ENCODE data around the gene TMOD3. TPM values are rescaled to one million over a fixed set of nuclear protein-coding genes. Genes with fewer than 3 reads are reported as not detected.

Gene TMOD3
- total RNA-seq: 10 to 100 TPM; 40.4 to 81.6 (median 72.7) TPM

DNA sequence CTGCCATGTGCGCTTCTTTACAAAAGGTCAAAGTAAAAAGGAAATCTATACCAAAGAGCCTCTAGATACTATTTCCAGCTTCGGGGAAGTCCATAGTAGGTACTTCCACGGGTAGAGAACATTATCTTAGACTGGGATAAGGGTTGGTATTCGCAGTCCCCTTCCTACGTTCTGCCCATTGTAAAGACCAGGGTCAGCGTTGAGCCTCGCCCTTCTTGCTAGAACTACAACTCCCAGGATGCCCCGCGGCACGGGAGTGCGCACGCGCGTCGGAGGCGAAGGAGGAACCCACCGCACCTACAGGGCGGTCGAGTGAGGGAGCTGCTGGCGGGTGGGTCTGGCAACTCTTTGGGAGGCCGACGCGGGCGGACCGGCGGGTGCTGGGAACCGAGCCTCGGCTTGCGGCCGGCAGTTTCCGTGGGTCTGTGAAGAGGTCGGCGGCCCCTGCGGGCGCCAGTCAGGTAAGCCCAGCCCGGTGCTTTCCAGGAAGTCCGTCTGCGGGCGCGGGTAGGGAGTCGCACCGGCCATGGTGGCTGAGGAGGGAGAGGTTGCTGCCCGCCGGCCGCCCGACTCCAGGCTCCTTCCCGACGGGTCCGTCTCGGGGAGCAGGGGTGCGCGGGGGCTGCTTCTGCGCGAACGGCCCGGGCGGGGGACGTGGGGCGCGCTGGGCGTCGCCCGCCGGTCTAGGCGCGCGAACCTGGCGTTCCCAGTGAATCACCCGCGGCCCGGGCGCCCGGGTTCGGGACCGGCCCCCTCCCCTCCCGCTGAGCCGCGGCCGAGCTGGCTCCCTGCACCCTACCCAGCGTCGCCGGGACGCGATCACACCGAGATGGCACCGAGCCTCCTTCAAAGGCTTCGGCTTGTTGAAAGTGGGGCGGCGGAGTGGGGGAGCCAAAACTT, at the start of gene TMOD3:
Gene TMOD3, plus strand, starts transcription at position 278 of the 900 bp plus-strand sequence. CDS start 33,232 bp downstream, outside the sequence.
- TF ChIP-seq POLR2A (IDR thresholded peaks at IDR 0.05): peak; percentile 30 to 97 (median 93)
- TF ChIP-seq EP300 (IDR thresholded peaks at IDR 0.05): no peak
- peak in 1 of 6 experiments; percentile 19 for TF ChIP-seq CTCF (IDR thresholded peaks at IDR 0.05)
- TF ChIP-seq POLR2AphosphoS5 (IDR thresholded peaks at IDR 0.05): peak; percentile 98 to 99
- DNase-seq (peak; percentile 93 to 99), ATAC-seq (ENCODE audit: low FRiP score in 2 of 2) (peak; percentile 95 to 98)
- H3K27ac ChIP-seq: peak within 1 kb of the TSS; percentile 96 to 99 (median 98)
- H3K4me1 ChIP-seq: peaks cover 27 to 41% (median 34%) of the 10 kb centered on the region in 4 donors
- WGBS, 2 donors: 3 to 16% methylated on average over 6 to 42 of the region's 89 CpGs
- H3K9me3 ChIP-seq: no peaks in the 10 kb centered on the region
- no peaks in the 10 kb centered on the region for H3K27me3 ChIP-seq
- no peaks in the 10 kb centered on the region for H3K36me3 ChIP-seq
- H3K4me3 ChIP-seq: peak within 1 kb of the TSS; percentile 45 to 96 (median 84)

DNA sequence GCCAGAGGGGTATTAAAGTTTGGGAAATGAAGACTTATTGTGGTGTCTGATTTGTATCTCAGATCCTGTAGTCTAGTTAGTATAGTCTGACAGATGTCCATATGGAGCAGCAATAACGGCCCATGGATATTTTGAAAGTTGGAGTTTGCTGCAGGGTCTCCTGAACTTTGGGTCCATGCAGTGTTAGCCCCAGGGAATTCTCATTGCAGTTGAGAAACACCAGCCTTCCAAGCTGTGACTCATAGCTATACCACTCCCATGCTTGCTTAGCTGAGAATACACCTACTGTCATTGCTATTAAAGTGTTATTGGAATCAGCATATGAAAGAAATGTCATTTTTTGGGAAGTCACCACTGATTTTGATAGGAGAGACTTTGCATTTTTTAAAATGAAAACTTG, 48.8 kb upstream of the TMOD3 start:
- H3K4me1 ChIP-seq: peaks cover 0 to 10% (median 0%) of the 10 kb centered on the region in 4 donors
- no peaks in the 10 kb centered on the region for H3K27me3 ChIP-seq
- H3K4me3 ChIP-seq: no peak overlapping the region
- no peaks in the 10 kb centered on the region for H3K9me3 ChIP-seq
- peaks cover 0 to 34% (median 1%) of the 10 kb centered on the region in 4 donors for H3K36me3 ChIP-seq
- ATAC-seq (ENCODE audit: low FRiP score in 2 of 2) (no peak), DNase-seq (no peak)
- TF ChIP-seq EP300 (IDR thresholded peaks at IDR 0.05) (no peak), POLR2AphosphoS5 (IDR thresholded peaks at IDR 0.05) (no peak)
- H3K27ac ChIP-seq: no peak overlapping the region
- 89% methylated on average over 1 of the region's 1 CpG for WGBS, 2 donors

DNA sequence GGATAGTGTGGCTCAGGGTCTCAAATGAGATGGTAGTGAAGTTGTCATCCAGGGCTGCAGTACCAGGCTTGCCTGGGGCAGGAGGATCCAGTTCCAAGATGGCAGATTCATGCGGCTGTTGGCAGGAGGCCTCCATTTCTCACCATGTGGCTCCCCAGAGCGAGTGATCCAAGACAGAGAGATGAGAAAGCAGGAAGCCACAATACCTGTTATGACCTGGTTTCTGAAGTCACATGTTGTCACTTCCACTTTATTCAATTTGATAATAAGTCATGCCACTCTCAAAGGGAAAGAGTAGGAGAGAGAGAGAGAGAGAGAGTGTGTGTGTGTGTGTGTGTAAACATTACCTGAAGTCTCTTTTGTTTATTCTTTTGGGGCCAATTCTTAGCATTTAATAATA, 47.9 kb upstream of the TMOD3 start:
- Histone ChIP-seq H3K4me3 (no peak overlapping the region), H3K9me3 (no peaks in the 10 kb centered on the region), H3K27ac (no peak overlapping the region), H3K36me3 (peaks cover 0 to 34% (median 1%) of the 10 kb centered on the region in 4 donors), H3K4me1 (peaks cover 0 to 4% (median 0%) of the 10 kb centered on the region in 4 donors), H3K27me3 (no peaks in the 10 kb centered on the region)
- ATAC-seq (ENCODE audit: low FRiP score in 2 of 2): no peak
- DNase-seq: no peak
- WGBS, 2 donors: 68 to 92% methylated on average over 2 of the region's 2 CpGs
- TF ChIP-seq POLR2AphosphoS5 (IDR thresholded peaks at IDR 0.05) (no peak), CTCF (IDR thresholded peaks at IDR 0.05) (no peak), POLR2A (IDR thresholded peaks at IDR 0.05) (no peak), EP300 (IDR thresholded peaks at IDR 0.05) (no peak)

GRCh38 chr15:51782357-51782896, 47.0 kb upstream of the TMOD3 start:
- 88 to 91% methylated on average over 7 of the region's 7 CpGs for WGBS, 2 donors
- no peak overlapping the region for H3K27ac ChIP-seq
- no peak for ATAC-seq (ENCODE audit: low FRiP score in 2 of 2)

More at GRCh38 chr15:51782357-51782896, 47.0 kb upstream of the TMOD3 start:
- no peak for DNase-seq
- peaks cover 0 to 34% (median 3%) of the 10 kb centered on the region in 4 donors for H3K36me3 ChIP-seq
- no peaks in the 10 kb centered on the region for H3K9me3 ChIP-seq
- TF ChIP-seq POLR2A (IDR thresholded peaks at IDR 0.05): no peak
- TF ChIP-seq EP300 (IDR thresholded peaks at IDR 0.05): no peak
- TF ChIP-seq CTCF (IDR thresholded peaks at IDR 0.05): peak in 2 of 6 experiments; percentile 21 to 40
- no peak for TF ChIP-seq POLR2AphosphoS5 (IDR thresholded peaks at IDR 0.05)
- no peak overlapping the region for H3K4me3 ChIP-seq
- no peaks in the 10 kb centered on the region for H3K27me3 ChIP-seq
- H3K4me1 ChIP-seq: peaks cover 0 to 6% (median 0%) of the 10 kb centered on the region in 4 donors
